Measurements from ENCODE around the gene FCHSD2. TPM values are rescaled to one million over a fixed set of nuclear protein-coding genes. Genes with fewer than 3 reads are reported as not detected.
"Not testable (repeated sequence)": the region's sequence is repeated elsewhere in the genome, so short reads cannot be mapped to it uniquely, and the experiment has no call there.

The FCHSD2 gene
- total RNA-seq, 2 donors from 2014 or later, result 56.5 to 75.3 TPM

GRCh38 chr11:73078631-73079030 is 63.5 kb downstream of the FCHSD2 start:
- no peaks in the 10 kb centered on the region for H3K9me3 ChIP-seq
- H3K4me1 ChIP-seq (ENCODE audit: control insufficient read depth in 1 of 2, low read depth in 2 of 2), result peaks cover 5 to 6% of the 10 kb centered on the region in 2 donors
- H3K4me3 ChIP-seq, result no peak overlapping the region
- DNase-seq (ENCODE audit: low spot score) (no peak), ATAC-seq (ENCODE audit: insufficient number of reproducible peaks, low FRiP score, low read depth) (no peak)
- H3K27ac ChIP-seq, result no peak overlapping the region
- TF ChIP-seq, protein P1, sequence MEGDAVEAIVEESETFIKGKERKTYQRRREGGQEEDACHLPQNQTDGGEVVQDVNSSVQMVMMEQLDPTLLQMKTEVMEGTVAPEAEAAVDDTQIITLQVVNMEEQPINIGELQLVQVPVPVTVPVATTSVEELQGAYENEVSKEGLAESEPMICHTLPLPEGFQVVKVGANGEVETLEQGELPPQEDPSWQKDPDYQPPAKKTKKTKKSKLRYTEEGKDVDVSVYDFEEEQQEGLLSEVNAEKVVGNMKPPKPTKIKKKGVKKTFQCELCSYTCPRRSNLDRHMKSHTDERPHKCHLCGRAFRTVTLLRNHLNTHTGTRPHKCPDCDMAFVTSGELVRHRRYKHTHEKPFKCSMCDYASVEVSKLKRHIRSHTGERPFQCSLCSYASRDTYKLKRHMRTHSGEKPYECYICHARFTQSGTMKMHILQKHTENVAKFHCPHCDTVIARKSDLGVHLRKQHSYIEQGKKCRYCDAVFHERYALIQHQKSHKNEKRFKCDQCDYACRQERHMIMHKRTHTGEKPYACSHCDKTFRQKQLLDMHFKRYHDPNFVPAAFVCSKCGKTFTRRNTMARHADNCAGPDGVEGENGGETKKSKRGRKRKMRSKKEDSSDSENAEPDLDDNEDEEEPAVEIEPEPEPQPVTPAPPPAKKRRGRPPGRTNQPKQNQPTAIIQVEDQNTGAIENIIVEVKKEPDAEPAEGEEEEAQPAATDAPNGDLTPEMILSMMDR (IDR thresholded peaks at IDR 0.05), result no peak
- no peaks in the 10 kb centered on the region for H3K36me3 ChIP-seq
- H3K27me3 ChIP-seq (replicated peaks; ENCODE audit: insufficient read depth), result no peaks in the 10 kb centered on the region

GRCh38 chr11:73077454-73077853 is 64.7 kb downstream of the FCHSD2 start:
- TF ChIP-seq, protein P1 (IDR thresholded peaks at IDR 0.05), result no peak
- no peak for ATAC-seq (ENCODE audit: insufficient number of reproducible peaks, low FRiP score, low read depth)
- peaks cover 17% of the 10 kb centered on the region in 2 donors for H3K4me1 ChIP-seq (ENCODE audit: control insufficient read depth in 1 of 2, low read depth in 2 of 2)
- no peak overlapping the region for H3K27ac ChIP-seq
- DNase-seq (ENCODE audit: low spot score), result no peak
- H3K27me3 ChIP-seq (replicated peaks; ENCODE audit: insufficient read depth), result no peaks in the 10 kb centered on the region
- no peaks in the 10 kb centered on the region for H3K36me3 ChIP-seq
- H3K4me3 ChIP-seq, result no peak overlapping the region
- H3K9me3 ChIP-seq, result no peaks in the 10 kb centered on the region

DNA sequence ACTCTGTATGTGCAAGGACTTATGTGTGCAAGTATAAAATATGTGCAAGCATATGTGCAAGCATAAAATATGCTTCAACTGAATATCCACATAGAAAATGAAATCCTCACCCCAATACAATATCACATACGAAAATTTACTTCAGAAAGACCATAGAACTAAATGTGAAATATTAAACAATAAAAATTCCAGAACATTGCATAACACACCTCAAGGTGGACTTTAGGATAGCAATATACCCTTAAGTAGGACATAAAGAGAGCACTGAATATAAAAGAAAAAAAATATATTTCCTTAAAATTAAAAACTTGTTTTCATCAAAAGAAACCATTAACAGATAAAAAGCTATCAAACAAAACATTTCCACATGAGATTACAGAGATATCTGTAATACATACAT is 67.8 kb downstream of the FCHSD2 start:
- Histone ChIP-seq H3K4me3 (no peak overlapping the region), H3K4me1 (ENCODE audit: control insufficient read depth in 1 of 2, low read depth in 2 of 2) (peaks cover 20 to 39% of the 10 kb centered on the region in 2 donors), H3K36me3 (no peaks in the 10 kb centered on the region), H3K9me3 (no peaks in the 10 kb centered on the region), H3K27ac (no peak overlapping the region), H3K27me3 (replicated peaks; ENCODE audit: insufficient read depth) (no peaks in the 10 kb centered on the region)
- no peak for DNase-seq (ENCODE audit: low spot score)
- ATAC-seq (ENCODE audit: insufficient number of reproducible peaks, low FRiP score, low read depth), result no peak
- TF ChIP-seq, protein P1 (IDR thresholded peaks at IDR 0.05), result no peak

DNA sequence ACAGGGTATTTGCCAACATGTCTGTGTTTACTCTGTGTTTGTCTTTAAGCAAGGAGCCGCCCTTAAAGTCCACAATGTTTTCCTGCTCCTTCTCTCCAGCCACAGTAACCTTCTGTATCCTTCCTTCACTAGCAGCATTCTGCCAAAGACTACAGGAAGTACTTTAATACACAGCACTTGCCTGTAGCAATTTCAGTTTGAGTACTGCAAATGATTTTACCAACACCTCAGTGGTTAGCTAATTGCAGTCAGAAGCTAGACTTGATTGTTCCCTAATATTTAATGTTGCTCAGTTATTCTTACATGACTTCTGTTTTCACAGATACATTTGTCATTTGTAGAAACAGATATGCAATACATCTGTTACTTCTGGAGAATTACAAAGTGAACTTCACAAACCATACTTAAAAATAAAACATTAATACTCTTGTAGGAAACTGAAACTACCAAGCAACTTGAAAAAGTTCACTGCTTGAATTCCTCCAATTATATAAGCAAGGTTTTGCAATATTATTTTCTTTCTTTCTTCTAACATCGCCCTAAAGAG is 69.1 kb downstream of the FCHSD2 start:
- no peak for DNase-seq (ENCODE audit: low spot score)
- Histone ChIP-seq H3K4me3 (peak overlapping the region; percentile 46), H3K9me3 (no peaks in the 10 kb centered on the region), H3K27me3 (replicated peaks; ENCODE audit: insufficient read depth) (no peaks in the 10 kb centered on the region), H3K27ac (peak overlapping the region; percentile 47 to 71), H3K36me3 (no peaks in the 10 kb centered on the region), H3K4me1 (ENCODE audit: control insufficient read depth in 1 of 2, low read depth in 2 of 2) (peaks cover 20 to 39% of the 10 kb centered on the region in 2 donors)
- no peak for ATAC-seq (ENCODE audit: insufficient number of reproducible peaks, low FRiP score, low read depth)
- TF ChIP-seq, protein P1 (IDR thresholded peaks at IDR 0.05), result no peak

DNA sequence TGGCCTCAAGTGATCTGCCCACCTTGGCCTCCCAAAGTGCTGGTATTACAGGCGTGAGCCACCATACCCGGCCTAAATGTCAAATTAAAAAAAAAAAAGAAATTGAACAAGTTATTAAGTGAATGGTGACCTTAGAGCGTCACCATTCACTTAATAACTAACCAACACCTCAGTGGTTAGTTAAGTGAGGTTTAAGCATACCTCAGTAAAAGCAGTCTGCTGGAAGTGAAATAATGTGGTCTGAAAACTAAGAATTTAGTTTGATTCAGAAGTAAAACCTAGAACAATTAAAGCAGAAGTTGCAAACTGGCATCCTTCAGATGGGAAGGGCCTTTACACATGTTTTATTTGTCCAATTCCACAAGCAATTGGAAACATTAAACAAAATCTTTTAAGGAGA is 71.5 kb downstream of the FCHSD2 start:
- no peaks in the 10 kb centered on the region for H3K9me3 ChIP-seq
- TF ChIP-seq, protein P1 (IDR thresholded peaks at IDR 0.05), result no peak
- H3K4me3 ChIP-seq, result no peak overlapping the region
- no peak for ATAC-seq (ENCODE audit: insufficient number of reproducible peaks, low FRiP score, low read depth)
- H3K4me1 ChIP-seq (ENCODE audit: control insufficient read depth in 1 of 2, low read depth in 2 of 2), result peaks cover 20 to 39% of the 10 kb centered on the region in 2 donors
- H3K27ac ChIP-seq, result no peak overlapping the region
- H3K27me3 ChIP-seq (replicated peaks; ENCODE audit: insufficient read depth), result no peaks in the 10 kb centered on the region
- DNase-seq (ENCODE audit: low spot score), result no peak
- H3K36me3 ChIP-seq, result no peaks in the 10 kb centered on the region

DNA sequence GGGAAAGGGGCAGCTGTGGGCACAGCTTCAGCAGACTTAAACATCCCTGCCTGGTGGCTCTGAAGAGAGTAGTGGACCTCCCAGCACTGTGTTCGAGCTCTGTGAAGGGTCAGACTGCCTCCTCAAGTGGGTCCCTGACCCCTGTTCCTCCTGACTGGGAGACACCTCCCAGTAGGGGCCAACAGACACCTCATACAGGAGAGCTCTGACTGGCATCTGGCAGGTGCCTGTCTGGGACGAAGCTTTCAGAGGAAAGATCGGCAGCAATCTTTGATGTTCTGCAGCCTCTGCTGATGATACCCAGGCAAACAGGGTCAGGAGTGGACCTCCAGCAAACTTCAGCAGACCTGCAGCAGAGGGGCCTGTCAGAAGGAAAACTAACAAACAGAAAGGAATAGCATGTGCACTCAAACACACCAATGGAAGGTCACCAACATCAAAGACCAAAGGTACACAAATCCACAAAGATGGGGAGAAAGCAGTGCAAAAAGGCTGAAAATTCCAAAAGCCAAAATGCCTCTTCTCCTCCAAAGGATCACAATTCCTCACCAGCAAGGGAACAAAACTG is 80.2 kb downstream of the FCHSD2 start:
- H3K4me1 ChIP-seq (ENCODE audit: control insufficient read depth in 1 of 2, low read depth in 2 of 2), result peaks cover 4 to 43% of the 10 kb centered on the region in 2 donors
- H3K4me3 ChIP-seq; H3K27ac ChIP-seq; H3K27me3 ChIP-seq (replicated peaks; ENCODE audit: insufficient read depth); H3K36me3 ChIP-seq; H3K9me3 ChIP-seq; ATAC-seq (ENCODE audit: insufficient number of reproducible peaks, low FRiP score, low read depth); DNase-seq (ENCODE audit: low spot score): not testable (repeated sequence)

DNA sequence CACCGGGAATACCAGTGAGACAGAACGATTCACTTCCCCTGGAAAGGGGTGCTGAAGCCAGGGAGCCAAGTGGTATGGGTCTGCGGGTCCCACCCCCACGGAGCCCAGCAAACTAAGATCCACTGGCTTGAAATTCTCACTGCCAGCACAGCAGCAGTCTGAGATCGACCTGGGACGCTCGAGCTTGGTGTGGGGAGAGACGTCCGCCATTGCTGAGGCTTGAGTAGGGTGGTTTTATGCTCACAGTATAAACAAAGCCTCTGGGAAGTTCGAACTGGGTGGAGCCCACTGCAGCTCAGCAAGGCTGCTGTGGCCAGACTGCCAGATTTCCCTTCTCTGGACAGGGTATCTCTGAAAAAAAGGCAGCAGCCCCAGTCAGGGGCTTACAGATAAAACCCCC is 80.7 kb downstream of the FCHSD2 start:
- H3K9me3 ChIP-seq; H3K27me3 ChIP-seq (replicated peaks; ENCODE audit: insufficient read depth); DNase-seq (ENCODE audit: low spot score); H3K27ac ChIP-seq; H3K36me3 ChIP-seq; ATAC-seq (ENCODE audit: insufficient number of reproducible peaks, low FRiP score, low read depth); H3K4me3 ChIP-seq: not testable (repeated sequence)
- H3K4me1 ChIP-seq (ENCODE audit: control insufficient read depth in 1 of 2, low read depth in 2 of 2), result peaks cover 4 to 43% of the 10 kb centered on the region in 2 donors

Measured in thoracic aorta (tissue), 2 donors.